ENCODE results near the gene CCNL2. TPM values are rescaled to one million over a fixed set of nuclear protein-coding genes. Genes with fewer than 3 reads are reported as not detected.

The CCNL2 gene
- total RNA-seq, 1 experiment from 2014 or later = 206 TPM

DNA sequence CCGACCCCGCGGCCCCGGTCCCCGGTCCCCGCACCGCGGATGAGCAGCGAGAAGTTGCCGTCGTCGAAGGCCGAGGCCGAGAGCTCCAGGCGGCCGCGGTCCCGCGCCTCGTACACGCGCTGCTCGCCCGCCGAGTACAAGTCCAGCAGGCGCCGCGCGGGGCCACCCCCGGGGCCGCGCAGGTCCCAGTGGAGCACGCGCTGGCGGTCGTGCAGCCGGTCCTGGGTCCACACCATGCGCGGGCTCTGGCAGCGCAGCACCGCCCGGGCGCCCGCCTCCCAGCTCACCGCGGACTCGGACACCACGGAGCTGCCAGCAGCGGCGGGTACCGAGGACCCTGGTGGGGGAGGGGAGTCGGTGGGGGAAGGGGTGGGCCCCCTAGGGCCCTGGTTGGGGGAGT lies 43.7 kb downstream of the CCNL2 start:
- no peak for DNase-seq (ENCODE audit: low spot score)
- Histone ChIP-seq H3K27ac (ENCODE audit: low read depth, low read length, poor library complexity, severe bottlenecking) (no peak overlapping the region), H3K36me3 (ENCODE audit: insufficient read depth, low read length, poor library complexity, severe bottlenecking) (no peaks in the 10 kb centered on the region), H3K27me3 (replicated peaks; ENCODE audit: insufficient read depth, low read depth, low read length, poor library complexity) (peaks cover 5% of the 10 kb centered on the region), H3K9me3 (ENCODE audit: low read depth, low read length, poor library complexity, severe bottlenecking) (no peaks in the 10 kb centered on the region), H3K4me3 (ENCODE audit: low read depth, low read length, poor library complexity, severe bottlenecking) (no peak overlapping the region), H3K4me1 (ENCODE audit: insufficient read depth, low read length, poor library complexity, severe bottlenecking) (no peaks in the 10 kb centered on the region)
- TF ChIP-seq, protein P1, sequence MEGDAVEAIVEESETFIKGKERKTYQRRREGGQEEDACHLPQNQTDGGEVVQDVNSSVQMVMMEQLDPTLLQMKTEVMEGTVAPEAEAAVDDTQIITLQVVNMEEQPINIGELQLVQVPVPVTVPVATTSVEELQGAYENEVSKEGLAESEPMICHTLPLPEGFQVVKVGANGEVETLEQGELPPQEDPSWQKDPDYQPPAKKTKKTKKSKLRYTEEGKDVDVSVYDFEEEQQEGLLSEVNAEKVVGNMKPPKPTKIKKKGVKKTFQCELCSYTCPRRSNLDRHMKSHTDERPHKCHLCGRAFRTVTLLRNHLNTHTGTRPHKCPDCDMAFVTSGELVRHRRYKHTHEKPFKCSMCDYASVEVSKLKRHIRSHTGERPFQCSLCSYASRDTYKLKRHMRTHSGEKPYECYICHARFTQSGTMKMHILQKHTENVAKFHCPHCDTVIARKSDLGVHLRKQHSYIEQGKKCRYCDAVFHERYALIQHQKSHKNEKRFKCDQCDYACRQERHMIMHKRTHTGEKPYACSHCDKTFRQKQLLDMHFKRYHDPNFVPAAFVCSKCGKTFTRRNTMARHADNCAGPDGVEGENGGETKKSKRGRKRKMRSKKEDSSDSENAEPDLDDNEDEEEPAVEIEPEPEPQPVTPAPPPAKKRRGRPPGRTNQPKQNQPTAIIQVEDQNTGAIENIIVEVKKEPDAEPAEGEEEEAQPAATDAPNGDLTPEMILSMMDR (conservative IDR thresholded peaks at IDR 0.05; ENCODE audit: low read depth, low read length) = no peak
- TF ChIP-seq EZH2 (IDR thresholded peaks at IDR 0.05; ENCODE audit: borderline replicate concordance, low read depth, low read length, poor library complexity, severe bottlenecking) = no peak
- no TSS peak for BruUV-seq (replicated peaks)
- ChIA-PET POLR2A (ENCODE audit: low non-redundant PET) (interaction anchor here (0.6 kb wide), 1 partner anchor 12 kb away, joined by 5 read pairs; no protein-coding TSS in a partner anchor), CTCF (no interaction called here)
- intact Hi-C loops (cut with micrococcal nuclease; ENCODE audit: unreplicated experiment) = no loop called here

DNA sequence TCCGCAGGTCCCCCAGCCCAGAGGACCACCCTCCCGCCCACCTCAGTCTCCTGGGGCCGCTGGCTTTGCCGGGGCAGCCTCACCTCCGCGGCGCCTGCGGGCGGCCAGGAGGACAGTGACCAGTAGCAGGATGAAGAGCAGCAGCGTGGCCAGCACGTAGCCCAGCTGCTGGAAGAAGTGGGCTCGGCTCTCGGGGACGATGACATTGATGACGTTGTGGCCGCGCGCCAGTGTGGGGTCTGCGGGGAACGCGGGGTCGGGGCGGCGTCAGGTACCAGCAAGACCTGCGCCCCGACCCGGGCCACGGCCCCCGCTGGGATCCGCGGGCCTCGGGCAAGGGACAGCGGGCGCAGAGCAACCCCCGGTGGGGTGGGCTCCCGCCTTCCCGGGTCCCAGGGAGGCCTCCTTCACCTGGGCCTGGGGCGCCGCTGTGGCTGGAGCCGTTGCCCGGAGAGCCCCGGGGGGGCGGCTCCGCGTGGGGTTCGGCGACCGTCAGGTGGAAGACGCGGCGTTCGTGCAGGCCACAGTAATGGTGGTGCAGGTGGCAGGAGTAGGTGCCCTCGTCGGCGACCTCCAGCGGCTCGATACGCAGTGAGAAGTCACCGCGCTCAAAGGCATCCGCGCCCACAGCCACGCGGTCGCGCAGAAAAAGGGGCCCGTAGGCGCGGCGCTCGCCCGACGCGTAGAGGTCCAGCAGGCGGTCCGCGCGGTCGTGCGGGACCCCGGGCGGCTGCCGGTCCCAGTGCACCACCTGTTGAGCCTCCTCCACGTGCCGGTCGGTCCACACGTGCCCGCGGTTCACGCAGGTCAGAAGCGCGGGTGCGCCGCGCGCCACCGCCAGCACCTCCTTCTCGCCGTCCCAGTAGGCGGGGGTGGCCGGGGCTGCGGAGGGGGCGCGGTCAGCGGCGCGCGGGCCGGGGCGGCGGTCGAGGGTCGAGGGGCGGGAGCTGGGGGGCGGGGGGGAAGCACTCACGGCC lies 44.6 kb downstream of the CCNL2 start:
- Histone ChIP-seq H3K36me3 (ENCODE audit: insufficient read depth, low read length, poor library complexity, severe bottlenecking) (no peaks in the 10 kb centered on the region), H3K27ac (ENCODE audit: low read depth, low read length, poor library complexity, severe bottlenecking) (no peak overlapping the region), H3K4me1 (ENCODE audit: insufficient read depth, low read length, poor library complexity, severe bottlenecking) (no peaks in the 10 kb centered on the region), H3K4me3 (ENCODE audit: low read depth, low read length, poor library complexity, severe bottlenecking) (no peak overlapping the region), H3K27me3 (replicated peaks; ENCODE audit: insufficient read depth, low read depth, low read length, poor library complexity) (peaks cover 5% of the 10 kb centered on the region), H3K9me3 (ENCODE audit: low read depth, low read length, poor library complexity, severe bottlenecking) (no peaks in the 10 kb centered on the region)
- no peak for DNase-seq (ENCODE audit: low spot score)
- BruUV-seq (replicated peaks) = no TSS peak
- ChIA-PET POLR2A (ENCODE audit: low non-redundant PET) (no interaction called here), CTCF (no interaction called here)
- TF ChIP-seq EZH2 (IDR thresholded peaks at IDR 0.05; ENCODE audit: borderline replicate concordance, low read depth, low read length, poor library complexity, severe bottlenecking) = no peak
- TF ChIP-seq, protein P1 (conservative IDR thresholded peaks at IDR 0.05; ENCODE audit: low read depth, low read length) = no peak
- intact Hi-C loops (cut with micrococcal nuclease; ENCODE audit: unreplicated experiment) = no loop called here

DNA sequence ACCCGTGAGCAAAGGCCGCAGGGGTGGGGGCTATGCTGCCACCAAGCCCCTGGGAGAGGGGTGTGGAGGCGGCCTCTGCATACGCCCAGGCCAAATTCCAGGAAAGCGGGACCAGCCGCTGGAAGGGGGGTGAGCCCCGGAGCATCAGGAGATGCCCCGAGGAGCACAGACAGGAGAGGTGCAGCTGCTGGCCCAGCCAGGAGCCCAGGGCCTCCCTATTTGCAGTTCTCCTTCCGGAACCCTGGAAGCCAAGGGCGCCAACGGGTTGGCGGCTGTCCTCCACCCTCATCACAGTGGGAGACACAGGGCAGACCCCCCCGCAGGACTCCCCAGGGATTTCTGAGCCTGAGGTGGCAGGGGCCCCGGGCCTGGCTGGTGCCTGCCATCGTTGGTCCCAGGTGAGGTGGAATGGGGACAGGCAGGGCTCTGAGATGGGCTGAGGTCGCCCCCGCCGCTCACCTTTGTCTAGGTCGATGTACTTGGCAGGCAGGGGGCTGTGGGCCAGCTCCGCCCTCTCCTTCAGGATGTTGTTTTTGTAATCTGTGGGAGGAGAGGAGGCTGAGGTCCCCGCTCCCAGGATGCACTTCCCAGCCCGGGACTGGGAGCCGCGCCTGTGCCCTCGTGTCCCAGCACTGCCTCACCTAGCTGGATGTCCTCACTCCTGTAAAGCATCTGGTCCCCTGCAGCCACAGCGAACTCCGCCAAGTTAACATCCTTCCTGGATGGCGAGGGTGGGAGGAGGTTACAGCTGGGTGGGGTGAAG lies 45.6 kb downstream of the CCNL2 start:
- POLR2A ChIA-PET (ENCODE audit: low non-redundant PET) = no interaction called here
- Histone ChIP-seq H3K27me3 (replicated peaks; ENCODE audit: insufficient read depth, low read depth, low read length, poor library complexity) (peaks cover 5% of the 10 kb centered on the region), H3K4me1 (ENCODE audit: insufficient read depth, low read length, poor library complexity, severe bottlenecking) (no peaks in the 10 kb centered on the region), H3K4me3 (ENCODE audit: low read depth, low read length, poor library complexity, severe bottlenecking) (no peak overlapping the region), H3K36me3 (ENCODE audit: insufficient read depth, low read length, poor library complexity, severe bottlenecking) (no peaks in the 10 kb centered on the region), H3K9me3 (ENCODE audit: low read depth, low read length, poor library complexity, severe bottlenecking) (no peaks in the 10 kb centered on the region), H3K27ac (ENCODE audit: low read depth, low read length, poor library complexity, severe bottlenecking) (no peak overlapping the region)
- CTCF ChIA-PET = no interaction called here
- BruUV-seq (replicated peaks) = no TSS peak
- no peak for DNase-seq (ENCODE audit: low spot score)
- TF ChIP-seq EZH2 (IDR thresholded peaks at IDR 0.05; ENCODE audit: borderline replicate concordance, low read depth, low read length, poor library complexity, severe bottlenecking) = no peak
- TF ChIP-seq, protein P1 (conservative IDR thresholded peaks at IDR 0.05; ENCODE audit: low read depth, low read length) = no peak
- intact Hi-C loops (cut with micrococcal nuclease; ENCODE audit: unreplicated experiment) = no loop called here
